K562 (cell line): ENCODE results near the gene MAD1L1. TPM values are rescaled to one million over a fixed set of nuclear protein-coding genes. Genes with fewer than 3 reads are reported as not detected.
A peak's percentile ranks its signal among the peaks of the same experiment; 100 is the strongest.

ENCODE experiments used
- DMBX1 ChIP-seq: fragments of 250-450 bp; sonication (Bioruptor Pico); IDR thresholded peaks from 2 replicates; pipeline ENCODE4 v1.8.0; 2022; ENCODE audit warnings: inconsistent platforms, mild to moderate bottlenecking, moderate library complexity, borderline replicate concordance
- EP400 ChIP-seq: fragments of 450-650 bp; IDR thresholded peaks from 2 replicates; pipeline ENCODE4 v1.6.1; 2017; ENCODE audit warnings: antibody characterized with exemption, mild to moderate bottlenecking, moderate library complexity
- ESRRB ChIP-seq: fragments of 250-450 bp; sonication (Bioruptor Pico); IDR thresholded peaks from 2 replicates; pipeline ENCODE4 v1.5.0; 2020; ENCODE audit warnings: mild to moderate bottlenecking, moderate library complexity, borderline replicate concordance
- EWSR1 ChIP-seq: fragments of 450-650 bp; IDR thresholded peaks from 2 replicates; pipeline ENCODE4 v1.6.1; 2018; ENCODE audit warnings: borderline replicate concordance, mild to moderate bottlenecking, low read depth, moderate library complexity; ENCODE audit not compliant: partially characterized antibody
- EZH2 ChIP-seq: IDR thresholded peaks from 2 replicates; pipeline ENCODE4 v1.6.1; 2012; ENCODE audit warnings: low read depth, mild to moderate bottlenecking, inconsistent platforms, low read length, borderline replicate concordance
- GABPB1 ChIP-seq: sonication (generic); formaldehyde crosslinking; IDR thresholded peaks from 2 replicates; pipeline ENCODE4 v1.8.0; 2022; ENCODE audit warnings: mild to moderate bottlenecking, missing genetic modification reagents
- HCFC1 ChIP-seq: IDR thresholded peaks from 2 replicates; pipeline ENCODE4 v1.6.1; 2012; ENCODE audit warnings: low read depth, low read length, improper control_type of control experiment
- KDM4B ChIP-seq, 2 experiments: fragments of 450-650 bp in 1 of 2; sonication (generic) in 1 of 2; IDR thresholded peaks; 2 replicates each; pipeline ENCODE4 v1.6.1; 2016 to 2017; ENCODE audit warnings: borderline replicate concordance in 2 of 2, antibody characterized with exemption in 1 of 2, low read depth in 1 of 2, mild to moderate bottlenecking in 1 of 2
- NFIX ChIP-seq: fragments of 250-450 bp; sonication (Bioruptor Pico); IDR thresholded peaks from 2 replicates; pipeline ENCODE4 v1.4.0; 2020; ENCODE audit warnings: low read depth, mild to moderate bottlenecking, moderate library complexity
- POLR2AphosphoS5 ChIP-seq: IDR thresholded peaks from 2 replicates; pipeline ENCODE4 v1.6.1; 2011; ENCODE audit warnings: mild to moderate bottlenecking, low read depth, low read length, moderate library complexity; ENCODE audit not compliant: control insufficient read depth, insufficient read depth
- POLR2G ChIP-seq: fragments of 200-400 bp; formaldehyde crosslinking; IDR thresholded peaks from 2 replicates; pipeline ENCODE4 v1.6.1; 2017; ENCODE audit warnings: low read depth, mild to moderate bottlenecking, antibody characterized with exemption, low read length, moderate library complexity
- RHOXF2B ChIP-seq: fragments of 250-450 bp; sonication (Bioruptor Pico); conservative IDR thresholded peaks from 2 replicates; pipeline ENCODE4 v1.5.1; 2021
- SMARCB1 ChIP-seq: IDR thresholded peaks from 2 replicates; pipeline ENCODE4 v1.6.1; 2011; ENCODE audit warnings: improper control_type of control experiment, low read depth; ENCODE audit not compliant: insufficient read length
- SNIP1 ChIP-seq: fragments of 450-650 bp; IDR thresholded peaks from 2 replicates; pipeline ENCODE4 v1.7.1; 2017; ENCODE audit warnings: low read depth, mild to moderate bottlenecking
- TAF7 ChIP-seq: fragments of 450-650 bp; IDR thresholded peaks from 2 replicates; pipeline ENCODE4 v1.6.1; 2016; ENCODE audit warnings: missing genetic modification characterization, missing compliant biosample characterization
- YY1 ChIP-seq, 3 experiments: IDR thresholded peaks; 2 replicates each; pipeline ENCODE4 v1.6.1; 2011; ENCODE audit warnings: low read length in 2 of 3, mild to moderate bottlenecking in 2 of 3, moderate library complexity in 2 of 3, borderline replicate concordance in 1 of 3, control low read depth in 1 of 3, low read depth in 1 of 3; ENCODE audit not compliant: insufficient read depth in 3 of 3, insufficient replicate concordance in 2 of 3, control insufficient read depth in 1 of 3, insufficient read length in 1 of 3; ENCODE audit errors: extremely low read depth in 1 of 3
- ZNF133 ChIP-seq: fragments of 250-450 bp; sonication (Bioruptor Pico); IDR thresholded peaks from 2 replicates; pipeline ENCODE4 v1.4.0; 2020; ENCODE audit warnings: mild to moderate bottlenecking
- ZNF140 ChIP-seq: fragments of 250-450 bp; sonication (Bioruptor Pico); IDR thresholded peaks from 2 replicates; pipeline ENCODE4 v1.8.0; 2021; ENCODE audit warnings: moderate library complexity, mild to moderate bottlenecking, inconsistent platforms
- ZNF239 ChIP-seq: fragments of 250-450 bp; sonication (Bioruptor Pico); IDR thresholded peaks from 2 replicates; pipeline ENCODE4 v1.4.0; 2020; ENCODE audit warnings: mild to moderate bottlenecking
- ZNF592 ChIP-seq: fragments of 450-650 bp; IDR thresholded peaks from 2 replicates; pipeline ENCODE4 v1.6.1; 2017; ENCODE audit warnings: antibody characterized with exemption, mild to moderate bottlenecking
- ZNF655 ChIP-seq: fragments of 250-450 bp; sonication (Bioruptor Pico); IDR thresholded peaks from 2 replicates; pipeline ENCODE4 v1.5.0; 2021
- polyA plus RNA-seq, 8 experiments: library from polyadenylated mRNA; depleted of rRNA in 4 of 8; stranded (reverse) in 5 of 8; unstranded in 3 of 8; fragments of >200 nt; fragmentation: Nextera tagmentation in 2 of 8; fragmentation: Illumina TruSeq in 1 of 8; extraction: Ambion mirVana in 2 of 8; extraction: Trizol in 1 of 8; gene quantifications; 2 replicates each; pipeline versions ENCODE4 v1.2.1 to v1.2.3, GENCODE V29; 2011 to 2014; ENCODE audit warnings: inconsistent platforms in 1 of 8, missing spikeins in 1 of 8
- total RNA-seq, 7 experiments: library from RNA; depleted of rRNA in 6 of 7; stranded (reverse); fragments of >200 nt in 6 of 7; fragmentation: Illumina TruSeq in 2 of 7; extraction: Trizol in 2 of 7; gene quantifications; 2 replicates each; pipeline versions ENCODE4 v1.2.1 to v1.2.3, GENCODE V29; 2011 to 2021; ENCODE audit warnings: low replicate concordance in 1 of 7
- TF ChIP-seq, protein P1 (sequence below): sonication (generic); formaldehyde crosslinking; IDR thresholded peaks from 2 replicates; pipeline ENCODE4 v1.5.0; 2020; ENCODE audit warnings: missing genetic modification reagents

The MAD1L1 gene
- total and polyA plus RNA-seq, 9 of the 15 experiments (the other 6 are each of a cell fraction or from before 2014, with no cell fraction given): 1.7 to 89.7 (median 18.0) TPM

DNA sequence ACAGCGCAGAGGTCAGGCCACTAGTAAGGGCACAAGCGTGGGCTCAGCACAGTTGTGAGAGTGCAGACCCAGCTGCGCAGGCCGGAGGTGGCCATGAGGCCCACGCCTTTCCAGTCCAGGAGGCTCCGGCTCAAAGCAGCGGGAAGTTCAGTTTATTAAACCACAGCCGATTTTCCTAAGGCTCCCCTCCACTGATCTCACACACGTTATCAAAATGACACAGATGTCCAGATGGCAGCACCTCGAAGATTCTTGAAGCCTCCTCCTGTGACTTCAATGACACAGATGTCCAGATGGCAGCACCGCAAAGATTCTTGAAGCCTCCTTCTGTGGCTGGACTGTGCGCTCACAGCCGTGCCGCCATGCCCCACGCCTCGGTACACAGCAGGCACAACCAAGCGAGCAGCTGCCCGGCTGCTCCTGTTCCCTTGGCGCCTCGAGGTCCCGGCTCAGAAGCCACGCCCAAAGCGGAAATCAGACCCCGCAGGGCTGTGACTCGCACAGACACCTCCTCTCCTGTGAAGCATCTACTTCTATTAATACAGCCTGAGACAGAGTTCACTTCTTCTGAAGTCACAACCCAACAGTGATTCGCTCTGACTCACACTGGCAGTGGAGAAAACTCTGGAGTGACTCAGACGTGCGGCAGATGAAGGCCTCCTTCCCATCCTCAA is 122.7 kb downstream of the MAD1L1 start (continued):
- TF ChIP-seq HCFC1: no peak
- no peak for TF ChIP-seq SMARCB1
- no peak for TF ChIP-seq RHOXF2B (CRISPR knock-in tag)
- TF ChIP-seq ZNF655 (CRISPR knock-in tag): no peak
- TF ChIP-seq POLR2G: peak; percentile 74
- TF ChIP-seq, protein P1, sequence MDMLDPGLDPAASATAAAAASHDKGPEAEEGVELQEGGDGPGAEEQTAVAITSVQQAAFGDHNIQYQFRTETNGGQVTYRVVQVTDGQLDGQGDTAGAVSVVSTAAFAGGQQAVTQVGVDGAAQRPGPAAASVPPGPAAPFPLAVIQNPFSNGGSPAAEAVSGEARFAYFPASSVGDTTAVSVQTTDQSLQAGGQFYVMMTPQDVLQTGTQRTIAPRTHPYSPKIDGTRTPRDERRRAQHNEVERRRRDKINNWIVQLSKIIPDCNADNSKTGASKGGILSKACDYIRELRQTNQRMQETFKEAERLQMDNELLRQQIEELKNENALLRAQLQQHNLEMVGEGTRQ (CRISPR knock-in tag): no peak
- peak; percentile 77 for TF ChIP-seq DMBX1 (CRISPR knock-in tag)
- TF ChIP-seq SNIP1: no peak
- TF ChIP-seq POLR2AphosphoS5: peak; percentile 88
- TF ChIP-seq ZNF592: peak; percentile 87
- peak; percentile 73 for TF ChIP-seq EP400
- TF ChIP-seq ZNF140 (CRISPR knock-in tag): no peak
- no peak for TF ChIP-seq EZH2
- TF ChIP-seq YY1 (IDR thresholded peaks at IDR 0.05; ENCODE audit: borderline replicate concordance in 1 of 3, control insufficient read depth in 1 of 3, extremely low read depth in 1 of 3, insufficient read depth in 3 of 3, insufficient read length in 1 of 3, insufficient replicate concordance in 2 of 3, low read depth in 1 of 3, low read length in 2 of 3): peak; percentile 13 to 57 (median 49)
- TF ChIP-seq EWSR1: no peak
- TF ChIP-seq ZNF133 (CRISPR knock-in tag): no peak
- TF ChIP-seq ESRRB (CRISPR knock-in tag): no peak
- TF ChIP-seq GABPB1 (CRISPR knock-in tag): peak; percentile 53; the same call in 1 of the 2 replicates
- no peak for TF ChIP-seq ZNF239 (CRISPR knock-in tag)
- no peak for TF ChIP-seq TAF7 (tag)
- no peak for TF ChIP-seq KDM4B (IDR thresholded peaks at IDR 0.05; ENCODE audit: borderline replicate concordance in 2 of 2, low read depth in 1 of 2)
- no peak for TF ChIP-seq NFIX (CRISPR knock-in tag)
